IPS-11a (cell line): ENCODE results near the gene AMDHD2.
"Not testable (repeated sequence)": the region's sequence is repeated elsewhere in the genome, so short reads cannot be mapped to it uniquely, and the experiment has no call there.

Experiments
- H3K4me3 ChIP-seq: one replicate; pipeline ENCODE4 v1.5.1; 2013; ENCODE audit warnings: low read depth, low read length, control low read depth

Gene AMDHD2

GRCh38 chr16:2567506-2567905 lies 47.3 kb downstream of the AMDHD2 start:
- H3K4me3 ChIP-seq = not testable (repeated sequence)

DNA sequence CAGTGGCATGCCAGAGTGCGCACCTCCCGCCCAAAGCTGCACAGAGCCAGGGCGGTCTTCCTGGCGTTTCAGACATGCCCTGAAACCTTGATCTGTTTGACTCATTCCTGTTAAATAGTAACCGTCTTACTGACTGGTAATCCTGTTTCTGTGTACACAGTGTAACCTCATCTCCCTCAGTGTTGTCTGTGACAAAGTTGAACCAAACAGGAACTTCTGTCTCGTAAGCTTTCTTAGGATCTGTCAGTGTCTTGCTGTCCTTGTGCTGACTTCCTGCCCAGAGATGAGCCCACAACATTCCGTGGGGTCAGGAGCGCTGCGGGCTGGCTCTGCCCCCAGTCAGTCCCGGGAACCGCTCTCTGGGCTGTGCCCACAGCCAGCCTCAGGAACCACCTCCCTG lies 48.4 kb downstream of the AMDHD2 start:
- H3K4me3 ChIP-seq = not testable (repeated sequence)

DNA sequence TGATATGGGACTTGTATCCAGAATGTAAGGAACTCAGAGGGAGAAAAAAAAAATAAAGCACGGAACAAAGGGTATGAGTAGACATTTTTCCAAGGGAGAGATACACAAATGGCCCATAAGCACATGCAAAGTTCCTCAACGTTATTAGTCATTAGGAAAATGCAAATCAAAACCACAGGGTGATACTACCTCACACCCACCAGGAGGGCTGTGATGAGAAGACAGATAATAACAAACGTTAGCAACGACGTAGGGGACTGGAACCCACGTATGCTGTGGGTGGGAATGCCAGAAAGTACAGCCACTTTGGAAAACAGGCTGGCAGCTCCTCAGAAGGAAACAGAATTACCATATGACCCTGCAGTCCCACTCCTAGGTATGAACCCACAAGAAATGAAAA lies 52.5 kb downstream of the AMDHD2 start:
- H3K4me3 ChIP-seq = not testable (repeated sequence)

- H3K4me3 ChIP-seq = not testable (repeated sequence)
These were observed 55.7 kb downstream of the AMDHD2 start for GRCh38 chr16:2575839-2576238.

GRCh38 chr16:2577044-2577443 lies 56.9 kb downstream of the AMDHD2 start:
- H3K4me3 ChIP-seq = not testable (repeated sequence)

DNA sequence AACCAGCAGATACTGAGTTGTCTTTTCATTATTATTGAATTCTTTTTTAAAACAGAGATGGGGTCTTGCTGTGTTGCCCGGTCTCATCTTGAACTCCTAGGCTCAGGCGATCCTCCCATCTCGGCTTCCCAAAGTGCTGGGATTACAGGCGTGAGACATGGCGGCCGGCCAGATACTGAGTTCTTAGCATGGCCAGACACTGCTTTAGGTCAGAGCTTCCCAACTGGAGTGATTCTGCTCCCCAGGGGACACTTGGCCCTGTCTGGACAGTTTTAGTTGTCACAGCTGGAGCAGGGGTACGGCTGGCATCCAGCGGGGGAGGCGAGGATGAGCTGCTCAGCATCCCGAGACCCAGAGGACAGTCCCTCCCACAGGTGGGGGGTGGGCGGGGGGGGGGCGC lies 58.7 kb downstream of the AMDHD2 start:
- not testable (repeated sequence) for H3K4me3 ChIP-seq

DNA sequence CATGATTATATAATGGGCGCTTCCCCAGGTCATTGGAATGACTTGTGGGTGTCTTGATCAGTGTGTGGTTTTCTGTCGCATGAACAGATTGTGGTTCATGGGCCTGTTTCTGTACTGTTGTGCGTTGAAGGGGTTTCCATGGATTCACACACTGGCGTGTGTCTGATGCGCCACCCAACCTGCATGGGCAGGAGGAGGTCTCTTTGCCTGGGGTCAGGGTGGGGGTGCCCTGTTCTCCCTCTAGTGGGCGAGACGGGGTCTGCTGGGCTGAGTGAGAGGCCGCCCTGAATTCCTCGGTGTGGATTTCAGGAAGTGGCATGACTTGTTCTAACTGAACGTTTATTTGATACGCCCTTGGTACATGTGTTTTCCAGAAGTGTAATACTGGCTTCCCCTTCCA lies 60.0 kb downstream of the AMDHD2 start:
- not testable (repeated sequence) for H3K4me3 ChIP-seq

DNA sequence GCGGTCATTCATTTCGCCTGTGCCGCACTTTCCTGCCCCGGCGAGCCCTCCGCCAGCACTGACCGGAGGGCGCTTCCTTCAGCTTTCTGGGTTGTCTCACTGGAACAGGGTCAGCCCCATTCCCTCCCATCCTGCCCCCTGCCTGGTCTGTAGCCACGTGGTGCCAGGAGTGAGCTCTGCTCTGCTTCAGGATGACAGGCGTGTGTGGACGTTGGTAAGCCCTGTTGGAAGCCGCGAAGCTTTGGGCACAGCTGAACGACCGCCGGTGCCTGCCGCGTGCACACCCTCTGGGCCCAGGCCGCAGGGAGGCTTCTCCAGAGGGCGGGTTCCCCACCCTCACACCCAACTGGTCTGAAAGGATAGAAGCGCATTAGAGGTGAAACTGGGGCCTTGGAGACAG lies 60.6 kb downstream of the AMDHD2 start:
- not testable (repeated sequence) for H3K4me3 ChIP-seq
